CD4-positive, alpha-beta T cell treated with Interleukin-4 for 1 hour (primary cell): ENCODE results near the gene ITPRID1.
"Not testable (repeated sequence)": the region's sequence is repeated elsewhere in the genome, so short reads cannot be mapped to it uniquely, and the experiment has no call there.

Experiments
- DNase-seq, 2 donors: peaks; one replicate each; pipeline ENCODE4 v3.0.0-alpha.2; 2020 to 2022

ITPRID1 gene

GRCh38 chr7:31513790-31514189 is at the start of gene ITPRID1:
TSS of gene ITPRID1 (plus strand) at chr7:31514090. CDS start at chr7:31553025, 38,935 bp downstream.
- no peak for DNase-seq

GRCh38 chr7:31464601-31465000 is 49.3 kb upstream of the ITPRID1 start:
- no peak for DNase-seq

GRCh38 chr7:31465285-31465684 is 48.6 kb upstream of the ITPRID1 start:
- DNase-seq, result no peak

GRCh38 chr7:31466036-31466435 is 47.9 kb upstream of the ITPRID1 start:
- no peak for DNase-seq

DNA sequence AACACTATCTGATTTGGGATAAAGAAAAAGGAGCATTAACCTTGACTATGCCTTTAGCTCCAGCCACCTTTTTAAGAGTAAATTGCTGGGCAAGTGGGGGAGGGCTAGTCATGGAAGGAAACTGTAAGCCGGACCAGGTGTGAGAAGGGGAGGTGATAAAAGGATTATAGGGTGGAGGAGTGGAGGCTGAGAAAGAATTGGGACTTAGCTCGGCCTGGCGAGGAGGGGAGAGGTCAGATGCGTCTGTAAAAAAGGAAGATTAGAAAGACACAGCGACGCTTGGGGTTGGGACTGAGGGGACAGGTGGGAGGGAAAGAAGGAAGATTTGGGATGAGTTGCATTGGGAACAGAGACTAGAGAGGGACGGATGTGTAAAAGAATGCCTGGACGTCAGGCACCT is 43.0 kb upstream of the ITPRID1 start:
- not testable (repeated sequence) for DNase-seq

GRCh38 chr7:31475368-31475767 is 38.5 kb upstream of the ITPRID1 start:
- no peak for DNase-seq

DNA sequence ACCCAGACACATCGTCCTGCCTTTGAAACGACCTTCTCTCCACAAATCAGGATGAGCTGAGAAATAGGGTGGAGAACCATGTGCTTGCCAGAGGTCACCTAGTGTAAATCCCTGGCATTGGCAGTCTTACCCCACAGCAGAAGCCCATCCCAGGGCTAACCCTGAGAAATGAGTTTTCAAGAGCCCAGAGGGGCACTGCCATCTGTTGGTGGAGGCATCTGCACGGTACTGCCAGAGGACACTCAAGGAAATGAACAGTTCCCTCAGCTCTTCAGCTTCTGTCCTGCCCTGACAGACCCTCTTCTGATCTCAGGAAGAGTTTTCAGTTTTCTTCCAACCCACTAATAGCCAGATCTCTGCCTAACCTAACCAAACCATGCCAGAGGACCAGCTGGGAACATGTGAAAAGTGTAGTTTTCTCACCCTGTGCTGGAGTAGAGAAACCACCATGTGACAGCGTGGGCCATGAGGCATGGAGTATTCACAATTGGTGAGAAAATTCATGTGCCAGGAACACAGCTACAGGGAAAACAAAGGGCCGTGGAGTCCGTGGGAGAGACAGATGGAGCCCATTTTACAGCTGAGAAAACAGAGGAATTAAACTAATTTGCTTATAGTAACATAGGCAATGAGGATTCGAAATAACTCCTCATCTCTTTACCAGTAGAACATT is 37.7 kb upstream of the ITPRID1 start:
- DNase-seq, result no peak

DNA sequence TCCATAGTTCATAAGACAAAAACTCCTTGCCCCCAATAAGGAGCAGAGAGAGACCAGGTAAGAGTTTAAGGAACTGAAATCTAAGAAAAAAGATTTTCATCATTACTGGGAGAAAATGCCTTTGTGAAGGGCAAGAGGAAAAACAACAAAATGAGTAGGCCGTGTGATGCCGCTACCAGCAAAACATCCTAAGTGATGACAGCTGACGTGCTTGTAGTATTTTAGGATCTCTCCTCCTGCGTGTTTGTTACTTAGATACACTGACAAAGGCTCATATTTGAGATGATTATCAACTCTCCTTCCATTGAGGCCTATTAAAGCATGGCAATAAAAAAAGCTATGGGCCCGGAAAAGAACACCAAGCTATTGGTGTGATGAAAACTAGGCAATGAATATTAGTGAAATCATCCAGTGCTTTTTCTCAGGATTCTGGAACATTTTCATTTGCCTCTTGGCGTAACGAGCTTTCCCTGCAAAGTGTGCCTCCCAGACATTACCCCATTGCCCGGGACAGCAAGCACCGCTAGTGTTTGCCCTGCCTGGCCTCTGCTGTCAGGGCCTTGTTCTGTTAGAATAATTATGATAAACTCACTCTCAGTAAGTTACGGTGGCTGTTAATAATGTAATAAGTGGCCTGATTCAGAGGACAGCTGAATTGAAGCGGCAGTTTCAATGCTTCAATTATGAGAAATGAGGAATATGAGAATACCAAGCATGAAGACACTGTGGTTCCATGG is 36.8 kb upstream of the ITPRID1 start:
- no peak for DNase-seq

GRCh38 chr7:31478018-31478417 is 35.9 kb upstream of the ITPRID1 start:
- no peak for DNase-seq

DNA sequence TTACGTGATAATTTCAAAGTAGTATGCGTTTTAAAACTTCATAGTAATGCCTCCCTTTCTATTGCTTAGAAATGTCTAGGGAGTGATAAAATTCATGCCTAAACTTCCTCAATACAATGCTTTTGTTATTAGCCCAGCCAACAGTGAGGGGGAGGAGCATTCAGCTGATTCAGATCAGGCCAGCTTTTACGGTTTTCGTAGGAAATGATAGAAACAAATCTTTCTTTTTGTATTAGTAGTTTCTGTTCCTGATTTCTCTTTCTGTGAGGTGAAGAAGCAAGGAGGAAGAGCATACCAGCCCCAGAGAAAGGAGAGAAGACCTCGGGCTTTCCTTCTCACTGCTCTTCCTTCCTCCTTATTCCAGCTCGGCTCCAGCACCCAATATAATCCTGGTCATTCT is 35.2 kb upstream of the ITPRID1 start:
- no peak for DNase-seq

DNA sequence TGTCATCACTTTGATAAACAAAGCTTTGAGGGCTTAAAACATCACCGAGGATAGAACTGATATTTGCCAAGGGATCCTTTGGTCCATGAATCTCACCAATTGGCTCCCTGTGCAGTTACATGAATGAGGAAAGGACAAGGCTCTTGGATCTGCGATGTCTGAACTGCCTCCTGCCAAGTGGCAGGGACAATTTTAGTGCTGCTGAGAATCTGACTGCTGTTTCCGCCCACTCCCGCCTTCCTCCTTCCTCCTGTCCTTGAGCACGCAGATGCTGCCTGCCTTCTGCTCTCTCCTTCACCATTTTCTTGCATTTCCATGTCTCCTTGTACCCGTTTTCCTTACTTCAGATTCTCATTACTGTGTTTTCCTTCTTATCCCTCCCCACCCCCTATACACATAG is 26.8 kb upstream of the ITPRID1 start:
- no peak for DNase-seq

- no peak for DNase-seq
Measured at GRCh38 chr7:31487476-31487875, 26.4 kb upstream of the ITPRID1 start.

DNA sequence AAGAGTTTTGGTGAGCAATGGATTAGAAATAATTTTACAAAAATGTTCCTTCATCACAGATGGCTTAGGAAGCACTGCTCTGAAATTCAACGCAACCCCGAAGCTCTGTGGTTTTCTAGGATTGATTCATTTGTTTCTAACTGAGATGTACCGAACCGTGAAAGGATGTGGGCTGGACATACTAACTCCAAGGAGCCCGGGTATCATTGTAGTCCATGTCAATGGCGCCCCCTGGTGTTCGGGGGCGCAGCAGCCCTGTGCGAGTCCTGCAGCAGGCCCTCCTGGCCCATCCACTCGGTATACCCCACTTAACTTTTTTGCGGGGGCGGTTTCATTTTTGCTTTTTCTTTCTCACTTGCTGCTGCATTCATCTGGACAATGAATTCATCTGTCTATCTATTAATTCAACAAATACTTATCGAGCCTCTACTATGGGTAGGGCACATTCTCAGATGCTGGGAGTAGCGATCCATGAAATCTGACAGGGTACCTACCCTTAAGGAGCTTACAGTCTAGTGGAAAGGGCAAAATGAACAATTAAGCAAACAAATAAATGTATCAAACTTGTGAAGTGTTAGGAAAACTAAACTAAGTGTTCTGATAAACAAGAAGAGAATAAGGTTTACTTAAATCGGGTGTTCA is 25.2 kb upstream of the ITPRID1 start:
- DNase-seq, result no peak

DNA sequence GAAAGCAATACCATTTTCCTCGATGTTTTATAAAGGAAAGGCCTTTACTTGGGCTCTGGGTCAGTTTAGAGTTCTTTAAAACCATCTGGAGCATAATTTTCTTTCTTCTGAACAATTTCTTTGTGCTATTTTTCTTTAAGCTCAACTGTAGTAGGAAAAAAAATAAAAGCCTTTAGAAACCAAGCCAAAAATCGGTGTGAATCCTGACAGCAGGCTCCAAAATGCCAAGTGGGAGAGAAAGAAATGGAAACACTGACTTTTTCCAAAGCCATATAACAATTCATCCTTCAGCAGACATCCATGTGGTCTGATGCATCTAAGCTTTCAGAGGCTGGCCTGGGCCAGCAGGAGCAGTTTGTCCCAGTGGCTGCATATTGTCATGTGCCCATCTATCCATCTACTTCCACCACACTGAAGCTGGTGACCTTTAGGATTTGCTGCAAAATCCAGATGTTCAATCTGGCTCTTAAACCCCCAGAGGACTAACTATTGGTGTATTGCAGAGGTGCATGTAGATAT is 23.0 kb upstream of the ITPRID1 start:
- DNase-seq, result no peak

GRCh38 chr7:31492086-31492485 is 21.8 kb upstream of the ITPRID1 start:
- no peak for DNase-seq

DNA sequence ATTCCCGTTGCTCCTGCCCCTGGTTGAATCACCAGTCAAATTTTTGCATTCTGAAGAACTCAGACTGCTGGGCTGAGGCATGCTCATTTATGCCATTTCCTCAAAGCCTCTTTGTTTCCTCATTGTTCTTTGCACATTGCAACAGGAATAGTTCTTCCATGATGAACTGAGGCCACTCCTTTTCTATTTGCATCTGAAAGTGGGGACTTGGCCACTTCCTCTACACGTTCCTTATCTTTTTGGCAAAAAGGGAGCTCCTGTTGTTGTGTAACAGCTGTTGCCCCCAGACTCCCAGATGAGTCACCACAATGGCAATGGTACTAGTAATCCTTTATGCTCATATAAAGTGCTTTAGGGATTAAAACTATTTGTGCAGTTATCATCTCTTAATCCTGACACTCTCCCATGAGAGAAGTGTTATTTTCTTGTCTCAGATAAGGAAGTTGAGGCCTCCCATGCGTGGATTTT is 20.1 kb upstream of the ITPRID1 start:
- no peak for DNase-seq

DNA sequence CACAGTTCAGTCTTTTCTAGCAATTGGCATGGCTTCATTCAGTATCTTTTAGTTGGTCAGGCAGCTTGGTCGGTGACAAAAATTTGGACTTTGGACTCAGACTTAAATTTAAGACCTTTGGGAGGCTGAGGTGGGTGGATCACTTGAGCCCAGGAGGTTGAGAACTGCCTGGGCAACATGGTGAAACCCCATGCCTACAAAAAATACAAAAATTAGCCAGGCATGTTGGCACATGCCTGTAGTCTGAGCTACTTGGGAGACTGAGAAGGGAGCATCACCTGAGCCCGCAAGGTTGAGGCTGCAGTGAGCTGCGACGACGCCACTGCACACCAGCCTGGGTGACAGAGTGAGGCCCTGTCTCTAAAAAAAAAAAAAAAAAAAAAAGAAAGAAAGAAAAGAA is 19.5 kb upstream of the ITPRID1 start:
- no peak for DNase-seq

DNA sequence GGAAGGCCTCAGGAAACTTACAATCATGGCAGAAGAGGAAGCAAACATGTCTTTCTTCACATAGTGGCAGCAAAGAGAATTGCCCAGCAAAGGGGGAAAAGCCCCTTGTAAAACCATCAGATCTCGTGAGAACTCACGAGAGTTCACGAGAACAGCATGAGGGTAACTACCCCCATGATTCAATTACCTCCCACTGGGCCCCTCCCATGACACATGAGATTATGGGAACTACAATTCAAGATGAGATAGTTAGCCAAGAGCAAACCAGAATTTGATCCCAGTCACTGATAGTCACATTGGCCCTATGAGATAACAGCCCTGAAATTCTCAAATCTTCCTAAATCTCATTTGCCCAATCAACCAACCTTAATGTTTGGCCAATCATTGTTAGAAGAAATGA is 18.2 kb upstream of the ITPRID1 start:
- DNase-seq, result no peak

GRCh38 chr7:31497516-31497915 is 16.4 kb upstream of the ITPRID1 start:
- no peak for DNase-seq

- no peak for DNase-seq
Measured at GRCh38 chr7:31500656-31501055, 13.2 kb upstream of the ITPRID1 start.

- no peak for DNase-seq
Measured at GRCh38 chr7:31508823-31509222, 5.1 kb upstream of the ITPRID1 start.

DNA sequence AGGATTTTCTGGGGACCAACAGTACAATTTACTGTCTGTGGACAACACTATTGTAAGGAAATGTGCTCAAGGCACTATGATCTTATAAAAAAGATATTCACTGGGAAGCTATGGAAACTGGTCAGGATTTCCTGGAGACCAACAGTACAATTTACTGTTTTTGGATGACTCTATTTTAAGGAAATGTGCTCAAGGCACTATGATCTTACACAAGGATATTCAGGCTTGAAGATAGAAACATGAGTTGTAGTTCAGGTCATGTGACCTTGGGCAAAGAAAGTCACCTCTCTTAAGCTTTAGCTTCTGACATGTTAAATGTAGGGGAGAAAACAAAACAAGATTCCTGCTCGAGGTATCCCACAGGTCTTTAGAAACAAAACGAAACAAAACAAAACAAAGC is 1.7 kb upstream of the ITPRID1 start:
- no peak for DNase-seq

DNA sequence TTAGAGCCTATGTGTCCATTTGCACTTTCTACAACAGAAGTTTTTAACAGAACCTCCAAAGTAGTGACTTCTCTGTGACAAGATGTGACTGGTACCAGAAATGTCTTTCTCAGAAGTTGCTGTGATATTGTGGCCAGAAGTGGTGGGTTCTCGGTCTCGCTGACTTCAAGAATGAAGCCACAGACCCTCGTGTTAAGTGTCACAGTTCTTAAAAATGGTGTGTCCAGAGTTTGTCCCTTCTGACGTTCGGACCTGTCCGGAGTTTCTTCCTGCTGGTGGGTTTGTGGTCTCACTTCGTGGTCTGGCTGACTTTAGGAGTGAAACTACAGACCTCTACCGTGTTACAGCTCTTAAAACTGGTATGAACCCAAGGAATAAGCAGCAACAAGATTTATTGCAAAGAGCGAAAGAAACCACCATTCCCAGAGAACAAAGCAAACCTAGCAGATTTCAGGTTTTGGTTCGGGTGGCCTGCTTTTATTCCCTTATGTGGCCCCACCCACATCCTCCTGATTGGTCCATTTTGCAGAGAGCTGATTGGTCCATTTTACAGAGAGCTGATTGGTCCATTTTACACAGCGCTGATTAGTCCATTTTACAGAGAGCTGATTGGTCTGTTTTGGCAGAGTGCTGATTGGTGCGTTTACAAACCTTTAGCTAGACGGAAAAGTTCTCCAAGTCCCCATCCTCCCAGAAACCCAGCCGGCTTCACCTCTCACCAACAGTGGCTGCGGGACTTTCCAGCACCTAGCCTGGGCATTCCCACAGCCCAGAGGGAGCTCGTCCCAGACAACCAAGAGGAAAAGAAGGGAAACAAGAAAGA is 3.0 kb downstream of the ITPRID1 start:
- no peak for DNase-seq
